Measurements from ENCODE around the gene DDT.
"Not testable (repeated sequence)": the region's sequence is repeated elsewhere in the genome, so short reads cannot be mapped to it uniquely, and the experiment has no call there.

The DDT gene

DNA sequence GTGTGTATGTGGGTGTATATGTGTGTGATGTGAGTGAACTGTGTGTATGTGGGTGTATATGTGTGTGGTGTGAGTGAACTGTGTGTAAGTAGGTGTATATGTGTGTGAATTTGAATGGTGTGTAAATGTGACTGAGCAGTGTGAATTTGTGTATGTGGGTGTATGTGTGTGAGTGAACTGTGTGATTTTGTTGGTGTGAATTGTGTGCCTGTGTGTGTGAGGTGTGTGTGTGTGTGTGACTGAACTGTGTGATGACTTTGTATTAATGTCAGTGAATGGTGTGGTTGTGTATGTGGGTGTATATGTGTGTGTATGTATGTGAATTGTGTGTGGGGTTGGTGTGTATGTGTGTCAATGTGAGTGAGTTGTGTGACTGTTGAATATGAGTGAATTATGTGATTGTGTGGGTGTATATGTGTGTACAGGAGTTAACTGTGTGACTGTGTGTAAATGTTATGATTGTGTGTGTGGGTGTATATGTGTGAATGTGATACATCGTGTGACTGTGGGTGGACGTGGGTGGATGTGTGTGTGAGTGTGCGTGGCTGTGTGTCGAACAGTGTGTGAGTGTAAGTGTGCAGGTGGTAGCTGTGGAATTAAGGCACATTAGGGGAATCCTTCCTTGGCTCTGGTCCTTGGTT lies 12.4 kb upstream of the DDT start:
- not testable (repeated sequence) for DNase-seq

DNA sequence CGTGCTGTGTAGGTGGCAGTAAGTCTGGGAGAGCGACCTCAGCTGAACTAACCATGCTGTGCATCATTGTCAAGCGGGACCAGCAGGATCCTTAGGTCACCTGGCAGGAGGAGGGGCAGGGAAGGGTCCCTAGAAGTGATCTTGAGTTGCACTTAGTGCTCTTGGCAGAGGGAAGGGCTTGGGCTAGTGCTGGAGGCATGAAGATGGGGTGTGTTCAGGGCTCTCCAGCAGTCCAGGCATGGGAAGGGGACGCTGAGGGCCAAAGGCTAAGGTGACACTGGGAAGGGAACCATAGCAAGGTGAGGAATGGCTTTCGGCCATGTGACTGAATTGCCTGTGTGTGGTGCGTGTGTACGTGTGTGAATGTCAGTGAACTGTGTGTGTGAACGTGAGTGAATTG lies 11.8 kb upstream of the DDT start:
- not testable (repeated sequence) for DNase-seq

DNA sequence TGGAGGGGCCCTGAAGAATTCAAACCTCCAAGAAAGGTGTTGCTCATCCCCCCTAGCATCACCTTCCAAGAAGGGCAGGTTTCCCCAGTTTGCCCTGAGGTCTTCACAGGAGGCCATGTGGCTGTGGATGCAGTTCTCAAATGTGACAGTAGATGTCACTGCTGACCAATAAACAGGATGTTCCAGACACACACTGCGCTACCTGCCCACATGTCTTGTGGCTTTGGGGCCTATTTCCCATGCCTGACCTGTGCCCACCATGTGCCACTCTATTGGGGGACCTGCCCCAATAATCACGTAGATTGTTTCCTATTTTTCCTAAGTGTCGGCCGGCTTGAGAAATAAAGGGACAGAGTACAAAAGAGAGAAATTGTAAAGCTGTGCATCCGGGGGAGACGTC lies 10.2 kb upstream of the DDT start:
- DNase-seq, result peak in 1 of 2 experiments; percentile 57

GRCh38 chr22:23980567-23980966 lies 6.3 kb upstream of the DDT start:
- not testable (repeated sequence) for DNase-seq

GRCh38 chr22:23979557-23980240 lies 5.5 kb upstream of the DDT start, which contains the start of gene GSTT2:
Gene GSTT2, plus strand, starts transcription at chr22:23980134.
- not testable (repeated sequence) for DNase-seq

- DNase-seq, result not testable (repeated sequence)
Measured at GRCh38 chr22:23977304-23977703, 3.1 kb upstream of the DDT start.

- DNase-seq, result not testable (repeated sequence)
Measured at GRCh38 chr22:23974836-23975352, 653 bp upstream of the DDT start.

DNA sequence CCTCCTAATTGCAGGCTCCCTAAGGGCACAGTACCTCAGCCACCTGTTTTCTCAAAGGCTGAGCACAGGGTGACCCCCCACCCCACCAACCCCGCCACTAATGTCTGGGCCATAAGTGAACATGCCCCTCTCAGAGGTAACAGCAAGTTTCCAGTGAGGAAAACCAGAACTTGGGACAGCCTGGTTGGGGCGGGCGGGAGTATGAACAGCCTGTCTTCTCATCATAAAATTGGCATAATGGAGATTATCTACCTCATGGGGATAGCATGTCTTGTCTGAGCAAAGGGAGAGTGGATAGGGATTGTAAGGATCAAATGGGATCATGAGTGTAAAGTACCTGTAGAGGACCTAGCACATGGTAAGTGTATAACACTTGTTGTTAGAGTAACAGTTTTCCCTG lies 2.3 kb downstream of the DDT start:
- not testable (repeated sequence) for DNase-seq

DNA sequence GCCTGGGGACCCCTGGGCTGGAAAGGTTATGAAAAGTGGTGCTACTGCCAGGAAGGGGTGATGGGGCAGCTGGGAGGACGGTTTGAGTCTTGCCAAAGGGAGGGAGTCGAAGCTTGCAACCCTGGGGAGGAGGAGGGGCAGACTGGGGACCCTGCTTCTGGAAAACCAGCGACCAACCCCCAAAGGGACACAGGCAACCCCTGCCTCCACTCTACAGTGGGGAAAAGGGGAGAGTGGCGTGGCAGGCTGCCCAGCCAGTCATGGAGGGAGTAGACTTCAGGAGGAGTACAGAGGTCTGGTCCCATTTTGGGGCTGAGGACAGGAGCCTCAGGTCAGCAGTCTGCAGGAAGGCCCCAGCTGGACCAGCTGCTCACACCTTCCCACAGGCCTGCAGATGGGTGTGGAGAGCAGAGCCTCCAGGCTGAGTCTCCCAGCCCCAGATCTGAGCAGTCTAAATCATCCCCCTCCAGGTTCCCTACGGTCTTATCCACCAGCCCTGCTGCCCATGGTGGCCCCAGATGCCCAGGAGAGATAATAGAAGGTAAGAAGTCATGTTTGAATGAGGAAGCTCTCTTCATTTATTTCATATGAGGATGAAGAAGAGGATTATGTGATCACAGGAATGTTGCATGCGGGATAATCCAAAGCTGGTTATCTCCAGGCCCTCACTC lies 3.3 kb downstream of the DDT start:
- no peak for DNase-seq

DNA sequence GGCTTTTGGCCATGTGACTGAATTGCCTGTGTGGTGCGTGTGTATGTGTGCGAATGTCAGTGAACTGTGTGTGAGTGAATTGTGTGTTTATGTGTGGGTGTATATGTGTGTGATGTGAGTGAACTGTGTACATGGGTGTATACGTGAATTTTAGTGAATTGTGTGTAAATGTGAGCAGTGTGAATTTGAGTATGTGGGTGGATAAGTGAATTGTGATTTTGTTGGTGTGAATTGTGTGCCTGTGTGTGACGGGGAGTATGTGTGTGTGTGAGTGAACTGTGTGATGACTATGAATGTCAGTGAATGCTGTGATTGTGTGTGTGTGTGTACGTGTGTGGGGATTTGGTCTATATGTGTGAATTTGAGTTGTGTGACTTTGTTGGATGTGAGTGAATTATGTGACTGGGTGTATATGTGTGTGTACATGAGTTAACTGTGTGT lies 4.0 kb downstream of the DDT start:
- DNase-seq, result no peak

DNA sequence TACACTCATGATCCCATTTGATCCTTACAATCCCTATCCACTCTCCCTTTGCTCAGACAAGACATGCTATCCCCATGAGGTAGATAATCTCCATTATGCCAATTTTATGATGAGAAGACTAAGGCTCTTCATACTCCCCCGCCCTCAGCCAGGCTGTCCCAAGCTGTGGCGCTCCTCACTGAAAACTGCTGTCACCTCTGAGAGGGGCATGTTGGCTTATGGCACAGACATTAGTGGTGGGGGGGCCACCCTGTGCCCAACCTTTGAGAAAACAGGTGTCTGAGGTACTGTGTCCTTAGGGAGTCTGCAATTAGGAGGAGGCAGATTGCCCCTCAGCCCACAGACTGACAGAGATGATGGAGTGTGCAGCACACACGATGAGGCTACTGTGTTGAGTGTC lies 5.2 kb downstream of the DDT start:
- DNase-seq, result no peak

GRCh38 chr22:23966568-23966967 lies 7.7 kb downstream of the DDT start, which contains the start of gene DDTL:
Gene DDTL, plus strand, starts transcription at chr22:23966888. Its CDS starts 27 bp downstream, at chr22:23966915.
- DNase-seq, result not testable (repeated sequence)

DNA sequence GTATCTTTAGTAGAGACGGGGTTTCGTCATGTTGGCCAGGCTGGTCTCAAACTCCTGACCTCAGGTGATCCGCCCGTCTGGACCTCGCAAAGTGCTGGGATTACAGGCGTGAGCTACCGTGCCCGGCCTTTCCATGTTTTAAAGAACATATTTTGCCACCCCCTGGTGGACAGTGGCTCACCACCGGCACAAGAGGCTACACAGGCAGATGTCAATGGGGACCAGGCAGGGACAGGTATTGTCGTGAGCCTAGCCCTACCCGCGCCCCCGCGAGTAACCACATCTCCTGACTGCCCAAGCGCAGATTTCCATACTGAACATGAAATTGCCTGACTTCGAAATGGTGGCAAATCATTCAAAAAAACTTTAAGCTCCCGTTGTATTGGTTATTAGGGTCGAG lies 8.1 kb downstream of the DDT start:
- not testable (repeated sequence) for DNase-seq

DNA sequence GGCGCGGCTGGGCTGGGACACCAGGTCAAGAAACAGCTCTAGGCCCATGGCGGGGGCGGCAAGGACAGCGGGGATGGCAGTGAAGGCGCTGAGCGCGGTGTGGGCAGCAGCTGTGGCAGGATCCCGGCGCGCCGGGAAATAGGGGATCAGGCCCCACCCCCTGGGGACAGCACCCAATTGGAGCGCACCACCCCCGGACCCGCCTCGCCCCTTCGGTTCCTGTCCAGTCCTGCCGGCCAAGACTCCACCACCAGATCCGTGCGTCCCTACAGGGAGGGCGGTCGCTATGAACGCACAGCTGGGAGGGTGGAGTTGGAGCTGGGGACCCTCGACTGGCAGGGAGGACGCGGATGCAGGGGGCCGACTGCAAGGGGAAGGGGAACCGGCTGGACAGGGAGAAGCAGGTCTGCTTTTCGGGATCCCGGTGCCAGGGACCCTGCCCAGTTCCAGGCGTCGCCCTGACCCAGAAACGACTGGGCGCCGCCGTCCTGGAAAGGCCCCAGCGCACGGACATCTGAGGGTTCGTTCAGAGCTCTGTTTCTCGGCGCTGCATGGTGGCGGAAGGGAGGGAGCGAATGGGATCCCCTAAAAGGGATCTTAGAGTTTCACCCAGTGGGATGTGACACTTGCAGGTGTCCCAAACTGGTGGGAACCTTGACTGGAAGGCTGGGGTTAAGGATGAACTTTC lies 13.0 kb downstream of the DDT start, which contains the start of gene GSTT2B:
Gene GSTT2B (minus strand): TSS at position 112 of the 688 bp plus-strand sequence. CDS start 64 bp downstream, at position 48.
- DNase-seq, result not testable (repeated sequence)

- peak; percentile 55 to 78 for DNase-seq
Measured at GRCh38 chr22:23956301-23956900, 17.8 kb downstream of the DDT start.

DNA sequence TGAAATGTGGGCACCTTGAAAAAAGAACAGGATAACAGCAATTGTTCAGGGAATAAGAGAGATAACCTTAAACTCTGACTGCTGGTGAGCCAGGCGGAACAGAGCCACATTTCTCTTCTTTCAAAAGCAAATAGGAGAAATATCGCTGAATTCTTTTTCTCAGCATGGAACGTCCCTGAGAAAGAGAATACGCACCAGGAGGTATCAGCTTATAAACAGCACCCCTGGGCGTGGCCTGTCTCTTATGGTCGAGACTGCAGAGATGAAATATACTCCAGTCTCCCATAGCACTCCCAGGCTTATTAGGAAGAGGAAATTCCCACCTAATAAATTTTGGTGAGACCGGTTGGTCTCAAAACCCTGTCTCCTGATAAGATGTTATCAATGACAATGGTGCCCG lies 18.4 kb downstream of the DDT start:
- not testable (repeated sequence) for DNase-seq

DNA sequence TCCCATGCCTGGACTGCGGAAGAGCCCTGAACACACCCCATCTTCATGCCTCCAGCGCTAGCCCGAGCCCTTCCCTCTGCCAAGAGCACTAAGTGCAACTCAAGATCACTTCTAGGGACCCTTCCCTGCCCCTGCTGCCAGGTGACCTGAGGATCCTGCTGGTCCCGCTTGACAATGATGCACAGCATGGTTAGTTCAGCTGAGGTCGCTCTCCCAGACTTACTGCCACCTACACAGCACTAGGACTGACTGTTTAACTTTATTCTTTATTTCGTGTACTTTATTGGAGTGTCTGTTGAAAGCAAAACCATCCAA lies 19.3 kb downstream of the DDT start:
- not testable (repeated sequence) for DNase-seq

- not testable (repeated sequence) for DNase-seq
Measured at GRCh38 chr22:23954193-23954990, 19.8 kb downstream of the DDT start.

DNA sequence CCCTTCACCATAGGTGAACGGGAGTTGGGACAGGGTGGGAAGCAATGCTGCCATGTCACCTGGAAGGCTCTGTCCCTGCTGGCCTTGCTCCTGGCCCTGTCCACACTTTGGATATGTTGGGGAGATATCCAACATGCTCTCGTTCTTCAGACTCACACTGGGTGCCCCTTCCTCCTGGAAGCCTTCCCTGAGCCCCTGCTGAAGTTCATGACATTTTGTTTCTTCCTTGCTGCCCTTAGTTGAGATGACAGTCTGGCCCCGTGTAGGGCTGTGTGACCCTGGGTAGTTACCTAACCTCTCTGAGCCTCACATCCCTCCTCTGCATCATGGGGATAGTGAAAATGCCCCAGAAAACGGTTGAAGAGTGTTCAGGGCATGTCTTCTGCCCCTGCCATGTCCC lies 20.8 kb downstream of the DDT start:
- DNase-seq, result not testable (repeated sequence)

DNA sequence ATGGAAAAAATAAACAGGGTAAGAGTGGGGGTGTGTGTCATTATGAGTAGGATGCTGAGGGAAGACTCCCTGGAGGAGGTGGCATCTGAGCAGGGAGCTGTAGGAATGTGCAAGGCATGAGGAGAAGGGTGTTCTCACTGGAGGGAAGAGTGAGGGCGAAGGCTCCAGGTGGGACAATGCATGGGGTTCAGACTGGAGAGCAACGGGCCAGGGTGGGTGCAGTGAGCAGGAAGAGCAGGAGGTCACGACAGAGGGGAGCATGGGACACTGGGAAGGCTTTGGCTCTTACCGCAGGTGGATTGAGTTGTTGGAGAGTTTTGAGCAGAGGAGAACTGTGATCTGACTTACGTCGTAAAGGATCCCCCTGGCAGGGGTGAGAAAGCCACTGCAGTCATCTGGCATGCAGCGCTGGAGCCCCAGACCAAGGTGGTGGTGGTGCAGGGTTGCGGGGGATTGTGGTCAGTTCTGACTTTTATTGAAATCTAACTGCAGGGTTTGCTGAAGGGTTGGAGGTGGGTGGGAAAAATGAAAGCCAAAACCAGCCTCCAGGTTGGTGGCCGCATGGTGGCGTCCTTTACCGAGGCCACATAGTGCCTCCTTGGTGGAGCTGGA lies 21.3 kb downstream of the DDT start:
- DNase-seq, result not testable (repeated sequence)

- not testable (repeated sequence) for DNase-seq
Measured at GRCh38 chr22:23951383-23951782, 22.9 kb downstream of the DDT start.
